ENCODE measurements around the gene NANOS3. TPM values are rescaled to one million over a fixed set of nuclear protein-coding genes. Genes with fewer than 3 reads are reported as not detected.

The NANOS3 gene
- total RNA-seq, 1 donor from 2014 or later: not detected

GRCh38 chr19:13906521-13906904, 29.6 kb downstream of the NANOS3 start:
- H3K4me3 ChIP-seq (ENCODE audit: low read depth, low read length): peak overlapping the region; percentile 86
- H3K27me3 ChIP-seq (ENCODE audit: control insufficient read depth, insufficient read depth, low read length): no peaks in the 10 kb centered on the region
- no peak for DNase-seq (ENCODE audit: low read depth)
- peaks cover 2% of the 10 kb centered on the region for H3K36me3 ChIP-seq (ENCODE audit: control insufficient read depth, insufficient read depth, low read length)
- TF ChIP-seq CTCF (IDR thresholded peaks at IDR 0.05; ENCODE audit: insufficient read depth, low read length, poor library complexity, severe bottlenecking): no peak

DNA sequence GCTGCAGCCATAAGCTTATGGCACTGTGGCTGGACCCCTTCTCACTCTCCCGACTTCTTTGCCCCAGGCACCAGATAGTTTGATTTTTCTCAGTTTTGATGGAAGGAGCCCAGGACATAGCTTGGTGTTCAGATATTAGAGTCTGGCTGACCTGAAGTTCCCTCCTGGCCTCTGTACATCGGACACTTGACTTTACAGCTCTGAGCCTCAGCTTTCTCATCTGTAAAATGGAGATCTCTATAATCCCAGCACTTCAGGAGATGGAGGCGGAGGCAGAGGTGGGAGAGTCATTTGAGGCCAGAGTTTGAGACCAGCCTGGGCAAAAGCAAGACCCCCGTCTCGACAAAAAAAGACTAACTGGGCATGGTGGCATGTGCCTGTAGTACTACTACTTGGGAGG, 30.0 kb downstream of the NANOS3 start:
- TF ChIP-seq CTCF (IDR thresholded peaks at IDR 0.05; ENCODE audit: insufficient read depth, low read length, poor library complexity, severe bottlenecking): no peak
- Histone ChIP-seq H3K4me3 (ENCODE audit: low read depth, low read length) (peak overlapping the region; percentile 86), H3K27me3 (ENCODE audit: control insufficient read depth, insufficient read depth, low read length) (no peaks in the 10 kb centered on the region), H3K36me3 (ENCODE audit: control insufficient read depth, insufficient read depth, low read length) (peaks cover 2% of the 10 kb centered on the region)
- no peak for DNase-seq (ENCODE audit: low read depth)

DNA sequence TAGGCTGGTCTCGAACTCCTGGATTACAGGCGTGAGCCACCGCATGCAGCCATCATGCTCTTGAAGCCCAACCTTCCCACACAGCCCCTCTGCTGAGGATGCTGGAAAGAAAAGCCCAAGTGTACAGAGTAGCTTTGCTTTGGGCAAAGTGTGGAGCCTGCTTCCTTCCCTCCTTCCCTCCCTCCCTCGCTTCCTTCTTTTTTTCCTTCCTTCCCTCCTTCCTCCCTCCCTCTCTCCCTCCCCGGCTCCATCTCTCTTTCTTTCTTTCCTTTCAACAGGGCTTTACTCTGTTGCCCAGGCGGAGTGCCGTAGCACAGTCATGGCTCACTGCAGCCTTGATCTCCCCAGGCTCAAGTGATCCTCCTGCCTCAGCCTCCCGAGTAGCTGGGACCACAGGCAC, 31.7 kb downstream of the NANOS3 start:
- no peak overlapping the region for H3K4me3 ChIP-seq (ENCODE audit: low read depth, low read length)
- H3K27me3 ChIP-seq (ENCODE audit: control insufficient read depth, insufficient read depth, low read length): no peaks in the 10 kb centered on the region
- TF ChIP-seq CTCF (IDR thresholded peaks at IDR 0.05; ENCODE audit: insufficient read depth, low read length, poor library complexity, severe bottlenecking): no peak
- no peak for DNase-seq (ENCODE audit: low read depth)
- peaks cover 2% of the 10 kb centered on the region for H3K36me3 ChIP-seq (ENCODE audit: control insufficient read depth, insufficient read depth, low read length)

DNA sequence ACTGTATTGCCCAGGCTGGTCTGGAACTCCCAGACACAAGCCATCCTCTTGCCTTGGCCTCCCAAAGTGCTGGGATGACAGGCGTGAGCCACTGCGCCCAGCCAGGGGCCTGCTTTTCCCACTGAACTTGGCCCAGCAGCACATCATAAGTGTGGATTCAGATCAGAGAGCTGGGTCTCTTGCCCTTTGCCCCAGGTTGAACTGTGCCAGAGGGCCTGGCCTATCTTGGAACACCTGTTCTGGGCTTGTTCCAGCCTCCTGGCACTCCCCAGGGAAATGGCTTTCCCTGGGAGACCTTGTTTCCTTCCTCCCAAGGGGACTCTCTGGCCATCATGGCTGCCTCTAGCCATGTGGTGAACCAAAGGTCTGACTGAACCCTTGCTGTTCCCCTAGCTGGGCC, 32.5 kb downstream of the NANOS3 start:
- Histone ChIP-seq H3K36me3 (ENCODE audit: control insufficient read depth, insufficient read depth, low read length) (peaks cover 2% of the 10 kb centered on the region), H3K4me3 (ENCODE audit: low read depth, low read length) (no peak overlapping the region), H3K27me3 (ENCODE audit: control insufficient read depth, insufficient read depth, low read length) (no peaks in the 10 kb centered on the region)
- TF ChIP-seq CTCF (IDR thresholded peaks at IDR 0.05; ENCODE audit: insufficient read depth, low read length, poor library complexity, severe bottlenecking): no peak
- no peak for DNase-seq (ENCODE audit: low read depth)

- DNase-seq (ENCODE audit: low read depth): no peak
- peaks cover 2% of the 10 kb centered on the region for H3K36me3 ChIP-seq (ENCODE audit: control insufficient read depth, insufficient read depth, low read length)
- no peak for TF ChIP-seq CTCF (IDR thresholded peaks at IDR 0.05; ENCODE audit: insufficient read depth, low read length, poor library complexity, severe bottlenecking)
- no peak overlapping the region for H3K4me3 ChIP-seq (ENCODE audit: low read depth, low read length)
- H3K27me3 ChIP-seq (ENCODE audit: control insufficient read depth, insufficient read depth, low read length): no peaks in the 10 kb centered on the region
Observed at GRCh38 chr19:13913352-13913751, 36.4 kb downstream of the NANOS3 start.

GRCh38 chr19:13914777-13915176, 37.8 kb downstream of the NANOS3 start:
- Histone ChIP-seq H3K4me3 (ENCODE audit: low read depth, low read length) (no peak overlapping the region), H3K27me3 (ENCODE audit: control insufficient read depth, insufficient read depth, low read length) (no peaks in the 10 kb centered on the region), H3K36me3 (ENCODE audit: control insufficient read depth, insufficient read depth, low read length) (no peaks in the 10 kb centered on the region)
- no peak for TF ChIP-seq CTCF (IDR thresholded peaks at IDR 0.05; ENCODE audit: insufficient read depth, low read length, poor library complexity, severe bottlenecking)
- no peak for DNase-seq (ENCODE audit: low read depth)
